MM.1S (cell line): Measurements from ENCODE around the gene GPR183.

Experiments
- CTCF ChIP-seq: fragments of 300-600 bp; sonication (generic); IDR thresholded peaks from 2 replicates; pipeline ENCODE4 v1.5.1; 2016; ENCODE audit warnings: antibody characterized with exemption, low read length, mixed read lengths
- EZH2 ChIP-seq: fragments of 300-600 bp; sonication (generic); optimal IDR thresholded peaks from 2 replicates; pipeline ENCODE3; 2017; ENCODE audit warnings: low read depth, mild to moderate bottlenecking, antibody characterized with exemption, low read length, mixed read lengths
- EZH2phosphoT487 ChIP-seq: fragments of 300-600 bp; sonication (generic); IDR thresholded peaks from 2 replicates; pipeline ENCODE4 v1.6.1; 2018; ENCODE audit warnings: antibody characterized with exemption, low read length

- TF ChIP-seq EZH2 (no peak), CTCF (no peak), EZH2phosphoT487 (no peak)
Measured at GRCh38 chr13:99344610-99345208, 37.5 kb upstream of the GPR183 start.
